Measurements from ENCODE around the gene RHCG.
A peak's percentile ranks its signal among the peaks of the same experiment; 100 is the strongest.

RHCG gene

GRCh38 chr15:89496155-89497098, at the start of gene RHCG:
Gene RHCG, minus strand, starts transcription at chr15:89496583. Its CDS starts 39 bp downstream, at chr15:89496544.
- DNase-seq (ENCODE audit: low spot score): peak; percentile 33

- DNase-seq (ENCODE audit: low spot score): no peak
Observed at GRCh38 chr15:89543389-89543788, 47.0 kb upstream of the RHCG start.

GRCh38 chr15:89542369-89542768, 46.0 kb upstream of the RHCG start:
- DNase-seq (ENCODE audit: low spot score): no peak

- no peak for DNase-seq (ENCODE audit: low spot score)
Observed at GRCh38 chr15:89539027-89539426, 42.6 kb upstream of the RHCG start.

GRCh38 chr15:89533861-89534544, 37.6 kb upstream of the RHCG start:
- no peak for DNase-seq (ENCODE audit: low spot score)

GRCh38 chr15:89531796-89532537, 35.6 kb upstream of the RHCG start:
- no peak for DNase-seq (ENCODE audit: low spot score)

- no peak for DNase-seq (ENCODE audit: low spot score)
Observed at GRCh38 chr15:89530976-89531375, 34.6 kb upstream of the RHCG start.

- no peak for DNase-seq (ENCODE audit: low spot score)
Observed at GRCh38 chr15:89528757-89529352, 32.5 kb upstream of the RHCG start.

GRCh38 chr15:89526601-89527441, 30.4 kb upstream of the RHCG start:
- DNase-seq (ENCODE audit: low spot score): no peak

GRCh38 chr15:89526181-89526580, 29.8 kb upstream of the RHCG start:
- no peak for DNase-seq (ENCODE audit: low spot score)

GRCh38 chr15:89524184-89524583, 27.8 kb upstream of the RHCG start:
- no peak for DNase-seq (ENCODE audit: low spot score)

- DNase-seq (ENCODE audit: low spot score): no peak
Observed at GRCh38 chr15:89523101-89523500, 26.7 kb upstream of the RHCG start.

GRCh38 chr15:89521605-89522004, 25.2 kb upstream of the RHCG start:
- DNase-seq (ENCODE audit: low spot score): no peak

- no peak for DNase-seq (ENCODE audit: low spot score)
Observed at GRCh38 chr15:89515477-89515876, 19.1 kb upstream of the RHCG start.

- DNase-seq (ENCODE audit: low spot score): no peak
Observed at GRCh38 chr15:89514596-89515406, 18.4 kb upstream of the RHCG start.

- no peak for DNase-seq (ENCODE audit: low spot score)
Observed at GRCh38 chr15:89514186-89514585, 17.8 kb upstream of the RHCG start.

- DNase-seq (ENCODE audit: low spot score): no peak
Observed at GRCh38 chr15:89513284-89513683, 16.9 kb upstream of the RHCG start.

- no peak for DNase-seq (ENCODE audit: low spot score)
Observed at GRCh38 chr15:89512631-89513030, 16.2 kb upstream of the RHCG start.

GRCh38 chr15:89506026-89506686, 9.8 kb upstream of the RHCG start:
- no peak for DNase-seq (ENCODE audit: low spot score)

GRCh38 chr15:89504166-89504565, 7.8 kb upstream of the RHCG start:
- DNase-seq (ENCODE audit: low spot score): no peak
